ENCODE measurements around the gene TRIM54.
"Not testable (repeated sequence)": the region's sequence is repeated elsewhere in the genome, so short reads cannot be mapped to it uniquely, and the experiment has no call there.

TRIM54 gene

GRCh38 chr2:27353386-27353761 is 71.1 kb downstream of the TRIM54 start:
- peak overlapping the region; percentile 21 for H3K27ac ChIP-seq
- DNase-seq (ENCODE audit: low read depth, low spot score): not testable (repeated sequence)

GRCh38 chr2:27353762-27354596 is 71.8 kb downstream of the TRIM54 start:
- DNase-seq (ENCODE audit: low read depth, low spot score): no peak
- peak overlapping the region; percentile 21 for H3K27ac ChIP-seq

- DNase-seq (ENCODE audit: low read depth, low spot score): no peak
- H3K27ac ChIP-seq: peak overlapping the region; percentile 21
Measured at GRCh38 chr2:27354597-27354927, 72.3 kb downstream of the TRIM54 start.

- peak overlapping the region; percentile 93 for H3K27ac ChIP-seq
- DNase-seq (ENCODE audit: low read depth, low spot score): no peak
Measured at GRCh38 chr2:27356056-27356381, 73.8 kb downstream of the TRIM54 start.

GRCh38 chr2:27356382-27357181 is 74.4 kb downstream of the TRIM54 start, which contains the start of gene GTF3C2:
Gene GTF3C2, minus strand, starts transcription at chr2:27356764. Its CDS starts 13,210 bp downstream, at chr2:27343554.
- peak; percentile 83 for DNase-seq (ENCODE audit: low read depth, low spot score)
- H3K27ac ChIP-seq: peak within 1 kb of the TSS; percentile 93

All from epithelial cell of prostate (primary cell).